HG02642 (cell line): Measurements from ENCODE around the gene AQP12B.
"Not testable (repeated sequence)": the region's sequence is repeated elsewhere in the genome, so short reads cannot be mapped to it uniquely, and the experiment has no call there.

Experiments used
- ATAC-seq: cut with Tn5 transposase; IDR thresholded peaks from one replicate; pipeline ENCODE4 v1.9.1; 2021; ENCODE audit warnings: mild to moderate bottlenecking; ENCODE audit not compliant: unreplicated experiment, poor library complexity

Gene AQP12B

DNA sequence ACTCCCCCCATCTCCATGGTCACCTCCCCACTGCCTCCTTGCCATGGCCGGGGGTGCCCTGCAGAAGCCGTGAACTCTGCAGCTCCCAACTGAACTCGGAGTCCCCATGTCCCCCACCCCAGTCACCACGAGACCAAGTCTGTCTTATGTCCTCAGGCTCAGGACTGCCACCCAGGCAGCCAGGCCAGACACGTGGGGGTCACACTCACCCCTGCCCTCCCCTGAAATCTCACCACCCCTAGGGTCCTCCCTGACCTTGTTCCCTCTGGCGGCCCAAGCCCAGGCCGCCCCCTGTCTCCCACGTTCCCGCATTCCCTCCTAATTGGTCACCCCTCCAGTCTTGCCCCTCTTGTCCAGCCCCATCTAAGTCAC is 19.9 kb upstream of the AQP12B start:
- ATAC-seq = no peak

DNA sequence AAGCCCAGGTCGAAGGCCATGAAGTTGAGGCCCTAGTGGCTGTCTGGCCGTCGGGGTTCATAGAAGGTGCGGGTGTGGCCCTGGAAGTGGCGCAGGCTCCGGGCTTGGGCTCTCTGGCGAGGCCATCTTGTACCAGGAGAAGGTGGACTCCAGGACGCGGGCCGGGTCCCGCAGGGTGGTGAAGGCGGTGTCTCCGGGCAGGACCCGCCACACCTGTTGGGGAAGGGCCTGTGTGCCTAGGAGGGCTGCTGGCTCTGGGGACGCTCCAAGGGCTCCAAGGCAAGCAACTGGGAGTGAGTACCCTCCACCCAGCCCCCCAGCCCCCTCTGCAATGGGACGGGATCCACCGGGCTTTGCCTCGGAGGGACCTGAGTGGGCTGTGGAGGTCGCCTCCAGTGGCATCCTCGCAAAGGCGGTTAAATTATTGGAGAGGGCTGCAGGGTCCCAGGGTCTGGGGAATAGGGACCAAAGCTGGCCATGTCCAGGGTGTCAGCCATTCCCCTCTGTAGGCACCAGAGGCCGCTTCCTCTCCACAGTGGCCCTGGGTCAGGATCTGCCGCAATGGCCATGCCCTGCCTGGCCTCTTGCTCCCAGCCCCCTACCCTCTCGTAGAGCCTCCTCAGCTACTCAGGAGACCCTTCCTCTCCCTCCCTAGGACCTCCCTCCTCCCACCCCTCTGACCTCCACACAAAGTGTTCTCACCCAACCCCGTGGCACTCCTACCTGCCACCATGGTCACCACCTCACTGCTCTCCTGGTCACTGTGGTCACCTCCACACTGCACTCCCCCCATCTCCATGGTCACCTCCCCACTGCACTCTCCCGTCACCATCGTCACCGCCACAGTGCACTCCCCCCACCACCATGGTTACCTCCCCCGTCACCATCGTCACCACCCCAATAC is 19.3 kb upstream of the AQP12B start:
- no peak for ATAC-seq

DNA sequence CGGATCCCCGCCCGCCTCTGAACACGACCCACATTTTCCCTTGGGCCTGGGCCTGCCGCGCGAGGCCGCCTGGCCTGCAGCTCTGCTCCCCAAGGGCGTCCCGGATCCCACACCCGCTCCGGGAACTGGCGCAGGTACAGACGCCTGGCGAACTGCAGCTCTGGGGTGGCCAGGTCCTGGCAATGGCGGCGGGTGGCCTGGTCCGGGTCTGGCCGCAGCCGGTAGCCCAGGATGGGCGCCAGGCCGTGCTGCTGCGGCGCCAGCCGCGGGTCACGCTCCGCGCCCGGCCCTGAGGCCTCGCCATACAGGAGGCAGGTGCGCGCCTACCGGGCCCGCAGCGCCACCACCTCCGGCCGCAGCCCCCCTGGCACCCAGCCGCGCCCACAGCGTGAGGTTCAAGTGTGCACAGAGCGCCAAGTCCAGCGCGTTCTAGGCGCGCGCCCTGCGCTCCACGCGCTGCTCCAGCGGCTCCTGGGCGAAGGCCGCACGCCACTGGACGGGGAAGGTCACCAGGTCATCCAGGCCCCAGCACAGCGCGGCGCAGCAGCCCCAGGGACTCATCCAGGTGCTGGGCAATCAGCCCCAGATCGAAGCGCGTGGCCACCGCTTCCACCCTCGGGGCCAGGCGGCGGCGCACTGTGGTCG is 18.5 kb upstream of the AQP12B start:
- ATAC-seq = no peak

DNA sequence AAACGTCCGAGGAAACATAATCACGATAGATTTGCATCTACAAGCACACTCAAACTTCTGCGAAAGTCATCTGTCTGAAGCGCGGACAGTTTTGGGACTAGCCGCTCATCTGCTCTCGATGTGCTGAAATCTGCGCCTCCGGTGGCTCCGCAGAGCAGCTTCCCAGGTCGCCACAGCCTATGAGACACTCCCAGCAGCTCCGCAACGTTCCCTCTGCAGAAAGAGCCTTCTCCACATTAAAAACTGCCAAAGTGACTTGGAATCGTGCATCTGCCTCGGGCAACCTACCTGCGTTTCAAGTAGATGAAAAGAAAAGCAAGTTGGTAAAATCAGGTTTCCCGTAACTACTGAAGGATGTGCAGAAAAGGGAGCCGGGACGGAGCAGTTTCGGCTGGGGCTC is 17.9 kb upstream of the AQP12B start:
- not testable (repeated sequence) for ATAC-seq

DNA sequence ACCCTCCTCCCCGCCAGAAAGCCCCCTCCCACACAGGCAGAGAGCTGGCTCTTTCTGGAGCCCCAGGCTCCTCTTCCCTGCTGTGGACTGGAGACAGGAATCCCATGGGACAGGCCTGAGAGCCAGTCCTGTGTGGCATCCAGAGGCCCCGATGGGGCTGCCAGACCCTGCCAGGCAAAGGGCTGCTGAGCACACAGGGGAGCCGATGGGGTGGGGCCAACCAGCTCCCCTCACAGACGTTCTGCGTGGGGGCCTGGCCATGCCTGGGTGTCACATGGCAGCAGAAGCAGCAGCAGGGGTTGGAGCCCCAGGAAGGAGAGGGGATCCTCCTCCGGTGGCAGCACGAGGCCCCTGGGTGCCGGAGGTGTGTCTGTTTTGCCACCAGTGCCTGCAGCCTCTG is 17.1 kb upstream of the AQP12B start:
- not testable (repeated sequence) for ATAC-seq

DNA sequence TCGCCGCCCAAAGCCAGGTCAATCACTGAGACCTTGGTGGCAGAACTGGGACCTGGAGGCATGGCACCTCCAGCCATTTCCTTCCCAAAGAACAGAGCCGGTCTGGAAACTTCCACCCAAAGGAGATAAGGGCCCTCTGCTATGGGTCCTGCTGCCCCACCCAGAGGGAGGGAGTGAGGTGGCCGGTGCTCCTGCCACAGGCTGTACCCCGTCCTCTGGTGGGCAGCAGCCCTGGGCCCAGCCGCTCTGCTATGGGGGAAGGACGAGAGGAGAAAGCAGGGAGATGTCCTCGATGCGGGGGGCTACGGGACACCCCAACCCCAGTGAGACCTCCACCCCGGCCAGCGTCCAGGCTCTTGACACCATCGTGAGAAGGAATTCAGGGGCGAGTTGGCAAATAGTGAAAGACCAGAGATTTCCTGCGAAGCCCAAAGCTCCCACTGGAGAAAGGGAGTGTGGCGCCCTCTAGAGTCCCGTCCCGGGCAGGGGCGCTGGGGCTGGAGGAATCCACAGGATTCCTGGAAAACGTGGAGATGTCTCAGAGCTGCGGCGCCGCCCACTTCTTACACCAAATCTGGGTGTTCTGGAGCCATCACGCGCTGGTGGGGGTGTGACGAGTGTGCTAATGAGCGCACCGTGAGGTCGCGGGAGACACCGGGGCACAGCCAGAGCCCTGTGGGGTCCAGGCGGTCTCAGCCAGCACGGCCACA is 16.3 kb upstream of the AQP12B start:
- not testable (repeated sequence) for ATAC-seq

DNA sequence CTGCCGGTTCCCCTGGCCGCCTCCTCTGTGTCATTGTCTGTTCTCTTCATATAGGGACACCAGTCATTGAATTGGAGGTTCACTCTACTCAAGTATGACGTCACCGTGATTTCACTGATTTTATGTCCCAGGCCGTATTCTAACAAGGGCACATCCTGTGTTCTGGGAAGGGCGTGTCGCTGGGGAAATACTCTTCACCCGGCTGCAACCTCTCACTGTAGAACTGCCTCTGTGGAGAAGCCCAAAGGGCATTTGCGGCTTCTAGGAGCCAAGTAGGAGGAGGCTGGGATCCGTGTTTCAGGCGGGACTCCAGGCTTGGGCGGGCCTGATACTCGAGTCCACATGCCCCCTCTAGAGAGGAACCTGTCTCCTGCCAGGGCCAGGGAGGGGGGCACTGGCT is 13.8 kb upstream of the AQP12B start:
- ATAC-seq = not testable (repeated sequence)

DNA sequence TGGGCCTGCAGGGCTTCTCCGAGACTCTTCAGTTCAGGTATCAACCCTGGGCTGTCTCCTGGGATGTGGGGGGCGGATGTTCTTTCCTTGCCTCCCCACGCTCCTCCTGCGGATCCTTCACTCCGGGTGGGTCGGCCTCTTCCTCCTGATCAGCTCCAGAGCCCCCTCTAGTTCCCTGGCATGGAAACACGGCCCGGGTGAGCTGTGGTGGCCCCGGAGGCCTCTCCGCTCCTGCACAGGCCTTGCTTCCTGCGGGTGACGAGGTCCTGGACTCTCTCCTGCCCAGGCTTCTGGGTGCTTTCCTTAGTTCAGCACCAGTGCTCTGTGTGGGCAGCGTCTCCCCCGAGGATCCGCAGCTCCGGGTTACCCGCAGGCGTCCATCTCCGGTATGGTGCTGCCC is 12.9 kb upstream of the AQP12B start:
- not testable (repeated sequence) for ATAC-seq

DNA sequence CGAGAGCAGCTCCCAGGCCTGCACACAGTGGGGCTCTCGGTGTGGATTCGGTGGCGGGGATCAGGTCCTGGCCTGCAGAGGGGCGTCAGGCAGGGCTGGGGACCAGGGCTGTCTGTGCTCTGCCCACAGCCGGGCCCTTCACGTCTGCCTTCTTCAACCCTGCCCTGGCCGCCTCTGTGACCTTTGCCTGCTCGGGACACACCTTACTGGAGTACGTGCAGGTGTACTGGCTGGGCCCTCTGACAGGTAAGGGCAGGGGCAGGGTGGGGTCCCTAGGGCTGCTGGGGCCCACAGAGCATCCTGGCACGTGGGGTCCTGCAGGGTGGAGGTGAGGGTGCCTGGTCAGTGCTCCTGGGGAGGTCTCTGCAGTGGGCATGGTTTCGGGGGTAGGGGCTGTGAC is 11.6 kb upstream of the AQP12B start:
- not testable (repeated sequence) for ATAC-seq

DNA sequence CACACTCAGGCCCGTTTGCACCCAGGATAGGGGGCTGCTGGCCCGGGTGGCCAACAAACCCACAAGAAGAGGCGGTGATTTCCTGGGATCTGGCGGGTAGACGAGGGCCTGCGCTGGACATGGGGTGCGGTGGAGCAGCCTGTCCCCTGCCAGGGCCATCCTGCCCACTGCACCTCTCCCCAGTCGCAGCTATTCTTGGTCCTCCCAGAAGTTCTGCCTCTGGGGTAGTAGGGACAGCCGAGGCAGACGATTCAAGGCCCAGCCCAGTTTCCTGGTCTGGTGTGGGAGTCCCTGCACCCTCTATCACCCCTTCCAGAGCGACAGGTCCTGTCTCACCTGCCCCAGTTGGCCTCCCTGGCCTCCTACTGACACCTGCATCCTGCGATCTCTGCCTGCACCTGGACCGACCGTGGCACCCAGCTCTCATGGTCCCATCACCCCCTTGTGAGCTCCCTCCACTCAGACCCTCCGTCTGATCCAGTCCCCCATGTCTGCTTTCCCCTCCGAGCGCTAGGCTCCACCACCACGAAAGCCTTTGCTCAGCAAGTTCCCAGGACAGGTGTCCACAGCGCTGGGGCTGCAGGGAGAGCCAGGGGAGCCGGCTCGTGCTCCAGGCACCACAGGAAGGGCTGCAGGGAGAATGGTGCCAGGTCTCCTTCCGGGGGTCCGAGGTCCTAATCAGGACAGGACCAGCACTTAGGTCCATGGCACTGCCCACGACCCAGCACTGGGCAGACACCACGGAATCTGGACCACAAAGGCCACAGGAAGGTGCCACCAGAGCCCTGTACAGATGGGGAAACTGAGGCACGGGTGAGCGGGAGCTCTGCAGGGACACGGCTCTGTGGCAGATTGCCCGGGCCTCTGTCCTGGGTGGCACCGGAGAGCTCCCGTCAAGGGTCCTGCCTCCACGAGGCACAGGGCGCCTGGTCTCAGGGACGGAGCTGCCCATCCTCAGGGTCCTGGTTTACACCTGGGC is 10.2 kb upstream of the AQP12B start:
- ATAC-seq = not testable (repeated sequence)

DNA sequence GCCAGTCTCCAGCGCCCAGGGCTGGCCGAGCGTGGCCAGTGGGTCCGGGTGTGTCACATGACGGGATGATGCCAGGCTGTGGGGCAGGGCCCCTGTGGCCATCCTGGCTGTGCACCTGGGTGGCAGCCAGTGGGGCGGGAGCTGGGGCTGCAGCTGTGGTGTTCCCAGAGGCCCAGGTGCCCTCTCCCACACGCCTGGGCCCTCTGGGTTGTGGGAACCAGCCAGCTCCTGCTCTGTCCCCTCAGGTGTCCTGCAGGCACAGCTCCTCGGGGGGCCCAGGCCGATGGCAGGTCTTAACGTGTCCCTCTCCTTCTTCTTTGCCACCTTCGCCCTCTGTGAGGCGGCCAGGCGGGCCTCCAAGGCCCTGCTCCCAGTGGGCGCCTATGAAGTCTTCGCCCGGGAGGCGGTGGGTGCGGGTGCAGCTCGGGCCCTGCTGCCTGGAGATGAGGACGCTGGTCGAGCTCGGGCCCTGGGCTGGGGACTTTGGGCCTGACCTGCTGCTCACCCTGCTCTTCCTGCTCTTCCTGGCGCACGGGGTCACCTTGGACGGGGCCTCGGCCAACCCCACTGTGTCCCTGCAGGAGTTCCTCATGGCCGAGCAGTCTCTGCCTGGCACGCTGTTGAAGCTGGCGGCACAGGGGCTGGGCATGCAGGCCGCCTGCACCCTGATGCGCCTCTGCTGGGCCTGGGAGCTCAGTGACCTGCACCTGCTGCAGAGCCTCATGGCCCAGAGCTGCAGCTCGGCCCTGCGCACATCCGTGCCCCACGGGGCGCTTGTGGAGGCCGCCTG is 9.1 kb upstream of the AQP12B start, which contains the start of gene AQP12A:
Gene AQP12A, plus strand, starts transcription at position 236 of the 790 bp plus-strand sequence. Its CDS starts 48 bp downstream, at position 284.
- ATAC-seq = not testable (repeated sequence)

DNA sequence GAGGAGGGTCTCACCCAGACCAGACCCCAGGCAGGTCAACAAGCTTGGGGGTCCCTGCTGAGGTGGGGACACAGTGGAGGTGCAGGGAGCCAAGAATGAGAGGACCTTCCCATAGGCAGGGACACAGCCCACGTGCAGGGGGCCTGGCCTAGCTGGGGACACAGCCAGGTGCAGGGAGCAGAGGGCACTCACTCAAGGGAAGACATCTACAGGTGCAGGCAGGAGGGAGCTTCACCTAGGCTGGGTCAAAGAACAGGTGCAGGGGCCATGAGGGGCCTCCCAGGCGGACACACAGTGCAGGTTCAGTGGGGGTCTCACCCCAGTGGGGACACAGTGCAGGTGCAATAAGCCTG is 8.4 kb upstream of the AQP12B start:
- not testable (repeated sequence) for ATAC-seq

DNA sequence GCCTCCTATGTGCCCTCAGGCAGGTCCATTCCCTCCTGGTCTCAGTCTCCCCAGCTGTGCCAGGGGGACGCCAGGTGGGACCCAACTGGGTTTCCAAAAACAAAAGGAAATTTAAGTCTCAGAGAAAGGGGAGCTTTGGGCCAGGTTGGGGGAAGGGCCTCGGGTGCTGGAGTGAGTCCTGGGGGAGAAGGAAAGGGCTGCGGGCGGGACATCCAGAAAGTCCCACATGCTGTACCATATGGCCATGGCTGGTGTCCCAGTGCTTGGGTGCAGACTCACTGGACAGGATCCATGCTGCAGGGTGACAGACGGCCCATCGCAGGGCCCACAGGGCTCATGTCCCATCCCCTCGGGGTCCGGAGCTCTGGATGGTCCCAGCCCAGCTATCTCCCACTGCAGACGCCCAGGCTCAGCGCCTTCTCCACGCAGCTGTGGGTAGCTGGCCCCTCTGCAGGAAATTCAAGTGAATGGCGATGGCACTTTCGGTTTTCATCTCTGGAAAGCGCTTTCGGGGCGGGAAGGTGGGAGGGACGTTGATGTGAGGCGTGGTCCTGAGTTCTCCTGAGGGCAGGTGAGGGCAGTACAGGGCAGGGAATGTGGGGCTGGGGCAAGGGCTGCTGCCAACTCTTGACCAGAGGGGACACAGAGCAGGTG is 7.9 kb upstream of the AQP12B start:
- ATAC-seq = not testable (repeated sequence)

DNA sequence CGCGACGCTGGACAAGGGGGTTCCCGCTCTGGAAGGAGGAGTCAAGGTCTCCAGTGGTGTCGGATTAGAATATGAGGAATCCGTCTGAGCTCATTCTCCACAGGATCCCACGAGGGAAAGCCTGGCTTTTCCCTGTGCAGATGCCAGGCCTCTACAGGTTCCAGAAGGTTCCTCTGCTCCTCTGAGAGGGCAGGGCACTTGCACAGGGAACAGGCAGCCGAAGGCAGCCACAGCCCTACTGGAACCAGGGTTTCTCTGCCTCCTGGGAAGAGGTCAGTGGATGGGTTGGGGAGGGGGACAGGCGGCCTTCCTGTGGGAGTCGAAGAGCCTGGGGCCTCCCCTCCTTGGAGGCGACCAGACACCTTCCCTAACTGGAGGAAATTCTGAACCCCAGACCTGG is 7.3 kb upstream of the AQP12B start:
- no peak for ATAC-seq

DNA sequence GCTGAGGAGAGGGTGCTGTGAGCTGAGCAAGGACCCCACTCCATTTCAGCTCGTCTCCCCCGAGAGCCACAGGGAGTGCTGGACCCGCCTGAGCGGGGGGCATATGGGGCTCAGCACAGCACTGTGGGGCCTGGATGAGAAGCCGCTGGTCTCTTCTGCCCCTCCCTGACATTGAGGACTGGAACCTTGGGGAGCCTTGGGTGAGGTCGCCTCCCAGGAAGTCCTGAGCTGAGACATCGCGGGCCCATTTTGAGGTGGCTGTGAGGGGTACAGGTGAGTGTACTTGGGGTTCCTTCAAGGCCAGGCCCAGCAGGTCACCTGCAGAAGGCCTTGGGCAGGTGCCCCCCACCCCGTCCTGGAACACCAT is 5.9 kb upstream of the AQP12B start:
- ATAC-seq = no peak

DNA sequence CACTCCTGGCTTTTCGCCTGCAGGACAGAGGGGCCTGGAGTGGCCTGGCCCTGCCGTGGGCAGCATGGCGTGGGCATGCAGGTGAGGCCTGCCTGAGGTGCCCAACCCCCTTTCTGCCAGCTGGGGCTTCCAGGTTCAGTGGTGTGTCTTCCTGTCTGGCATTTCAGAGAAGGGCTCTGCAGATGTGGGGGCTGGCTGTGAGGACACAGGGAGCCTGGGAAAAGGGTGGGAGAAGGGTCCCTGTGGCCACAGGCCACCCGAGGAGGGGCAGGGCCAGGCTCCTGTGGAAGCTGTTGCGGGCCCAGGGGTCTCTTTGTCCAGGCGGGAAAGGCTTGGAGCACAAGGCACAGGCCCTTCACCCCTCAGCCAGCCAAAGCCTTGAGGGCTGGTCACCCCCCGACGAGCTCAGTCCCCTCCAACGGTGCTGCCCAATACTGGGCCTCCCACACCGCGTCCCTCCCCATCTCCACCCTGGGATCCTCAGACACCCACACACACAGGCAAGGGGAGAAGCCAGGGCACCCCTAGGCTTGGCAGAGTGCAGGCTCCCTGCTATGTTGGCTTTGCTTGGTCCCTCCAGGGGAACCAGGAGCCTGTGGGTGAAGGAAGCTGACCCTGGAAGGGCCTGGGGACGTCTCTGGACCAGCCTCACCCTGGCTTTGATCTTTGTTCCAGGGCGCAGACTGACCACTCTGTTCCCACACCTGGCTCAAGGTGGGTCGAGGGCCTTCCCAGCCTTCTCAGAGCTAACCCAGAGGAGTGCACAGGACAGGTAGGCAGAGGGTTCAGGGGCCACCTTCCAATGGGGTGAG is 5.3 kb upstream of the AQP12B start:
- no peak for ATAC-seq

DNA sequence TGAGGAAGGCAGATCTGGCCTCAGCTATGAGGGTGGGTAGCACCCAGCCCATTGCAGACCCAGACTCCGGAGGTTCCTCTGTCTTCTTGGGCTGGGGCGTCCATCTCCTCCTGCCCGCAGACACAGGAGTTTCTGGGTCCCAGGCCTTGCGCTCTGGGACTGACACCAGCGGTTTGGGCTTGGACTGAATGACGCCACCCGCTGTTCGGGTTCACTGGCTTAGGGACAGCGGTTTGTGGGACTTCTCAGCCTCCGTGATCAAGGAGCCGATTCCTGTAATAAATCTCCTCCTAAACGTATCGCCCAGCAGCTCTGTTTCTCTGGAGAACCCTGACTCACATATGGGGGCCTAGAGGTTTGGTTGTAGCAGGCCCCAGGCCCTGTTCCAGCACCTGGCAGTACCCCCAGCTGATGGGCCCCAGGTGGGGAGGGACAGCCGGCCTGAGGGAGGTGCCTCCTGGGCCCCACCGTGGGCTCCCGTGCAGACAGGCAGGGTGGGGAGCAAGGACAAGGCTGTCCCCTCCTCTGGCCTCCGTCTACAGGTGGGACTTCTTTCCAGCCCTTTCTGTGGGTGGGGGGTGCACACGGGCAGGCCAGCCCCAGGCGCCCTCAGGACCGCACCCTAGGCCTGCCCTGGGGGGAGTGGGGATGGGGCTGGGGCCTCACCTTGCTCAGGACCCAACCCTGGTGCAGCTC is 4.5 kb upstream of the AQP12B start:
- ATAC-seq = no peak
